ENCODE data around the gene SPIRE1.

Gene SPIRE1

GRCh38 chr18:12621742-12622306 lies 36.1 kb downstream of the SPIRE1 start:
- Histone ChIP-seq H3K4me3 (ENCODE audit: low read length) (no peak overlapping the region), H3K4me1 (ENCODE audit: insufficient read depth, low read length) (no peaks in the 10 kb centered on the region), H3K27ac (ENCODE audit: low read length) (no peak overlapping the region), H3K27me3 (ENCODE audit: insufficient read depth, low read length) (no peaks in the 10 kb centered on the region), H3K9ac (ENCODE audit: low read depth, low read length) (no peak overlapping the region), H3K36me3 (ENCODE audit: insufficient read depth, low read depth, low read length) (no peaks in the 10 kb centered on the region), H3K9me3 (ENCODE audit: insufficient read depth, low read depth, low read length) (no peaks in the 10 kb centered on the region)

GRCh38 chr18:12615748-12616147 lies 42.2 kb downstream of the SPIRE1 start:
- Histone ChIP-seq H3K27ac (ENCODE audit: low read length) (no peak overlapping the region), H3K4me1 (ENCODE audit: insufficient read depth, low read length) (0 out of 2 replicates have a peak, but pooled peaks cover 2% of the 10 kb centered on the region), H3K9ac (ENCODE audit: low read depth, low read length) (no peak overlapping the region), H3K4me3 (ENCODE audit: low read length) (no peak overlapping the region), H3K27me3 (ENCODE audit: insufficient read depth, low read length) (no peaks in the 10 kb centered on the region), H3K36me3 (ENCODE audit: insufficient read depth, low read depth, low read length) (no peaks in the 10 kb centered on the region), H3K9me3 (ENCODE audit: insufficient read depth, low read depth, low read length) (no peaks in the 10 kb centered on the region)

GRCh38 chr18:12608301-12608700 lies 49.6 kb downstream of the SPIRE1 start:
- Histone ChIP-seq H3K36me3 (ENCODE audit: insufficient read depth, low read depth, low read length) (no peaks in the 10 kb centered on the region), H3K4me3 (ENCODE audit: low read length) (peak overlapping the region; percentile 27; the same call in 1 of the 2 replicates), H3K9me3 (ENCODE audit: insufficient read depth, low read depth, low read length) (no peaks in the 10 kb centered on the region), H3K27me3 (ENCODE audit: insufficient read depth, low read length) (no peaks in the 10 kb centered on the region), H3K9ac (ENCODE audit: low read depth, low read length) (no peak overlapping the region), H3K27ac (ENCODE audit: low read length) (no peak overlapping the region), H3K4me1 (ENCODE audit: insufficient read depth, low read length) (peaks cover 15% of the 10 kb centered on the region; the same call in 1 of the 2 replicates)

GRCh38 chr18:12606592-12607315 lies 51.2 kb downstream of the SPIRE1 start:
- Histone ChIP-seq H3K4me1 (ENCODE audit: insufficient read depth, low read length) (peaks cover 15% of the 10 kb centered on the region; the same call in 1 of the 2 replicates), H3K27me3 (ENCODE audit: insufficient read depth, low read length) (no peaks in the 10 kb centered on the region), H3K9ac (ENCODE audit: low read depth, low read length) (no peak overlapping the region), H3K27ac (ENCODE audit: low read length) (no peak overlapping the region), H3K4me3 (ENCODE audit: low read length) (no peak overlapping the region), H3K9me3 (ENCODE audit: insufficient read depth, low read depth, low read length) (no peaks in the 10 kb centered on the region), H3K36me3 (ENCODE audit: insufficient read depth, low read depth, low read length) (no peaks in the 10 kb centered on the region)

- no peaks in the 10 kb centered on the region for H3K27me3 ChIP-seq (ENCODE audit: insufficient read depth, low read length)
Measured at GRCh38 chr18:12604445-12605007, 53.4 kb downstream of the SPIRE1 start.

GRCh38 chr18:12599966-12600365 lies 57.9 kb downstream of the SPIRE1 start:
- Histone ChIP-seq H3K27ac (ENCODE audit: low read length) (no peak overlapping the region), H3K36me3 (ENCODE audit: insufficient read depth, low read depth, low read length) (no peaks in the 10 kb centered on the region)

More at GRCh38 chr18:12604445-12605007, 53.4 kb downstream of the SPIRE1 start:
- Histone ChIP-seq H3K27ac (ENCODE audit: low read length) (no peak overlapping the region), H3K4me1 (ENCODE audit: insufficient read depth, low read length) (peaks cover 12% of the 10 kb centered on the region; the same call in 1 of the 2 replicates), H3K36me3 (ENCODE audit: insufficient read depth, low read depth, low read length) (no peaks in the 10 kb centered on the region), H3K4me3 (ENCODE audit: low read length) (no peak overlapping the region), H3K9me3 (ENCODE audit: insufficient read depth, low read depth, low read length) (no peaks in the 10 kb centered on the region), H3K9ac (ENCODE audit: low read depth, low read length) (no peak overlapping the region)

GRCh38 chr18:12599543-12599942 lies 58.4 kb downstream of the SPIRE1 start:
- H3K27ac ChIP-seq (ENCODE audit: low read length): no peak overlapping the region
- no peak overlapping the region for H3K4me3 ChIP-seq (ENCODE audit: low read length)
- H3K9ac ChIP-seq (ENCODE audit: low read depth, low read length): no peak overlapping the region
- no peaks in the 10 kb centered on the region for H3K27me3 ChIP-seq (ENCODE audit: insufficient read depth, low read length)
- peaks cover 6% of the 10 kb centered on the region; the same call in 1 of the 2 replicates for H3K4me1 ChIP-seq (ENCODE audit: insufficient read depth, low read length)
- no peaks in the 10 kb centered on the region for H3K36me3 ChIP-seq (ENCODE audit: insufficient read depth, low read depth, low read length)
- H3K9me3 ChIP-seq (ENCODE audit: insufficient read depth, low read depth, low read length): no peaks in the 10 kb centered on the region

More at GRCh38 chr18:12599966-12600365, 57.9 kb downstream of the SPIRE1 start:
- Histone ChIP-seq H3K4me3 (ENCODE audit: low read length) (no peak overlapping the region), H3K4me1 (ENCODE audit: insufficient read depth, low read length) (peaks cover 6% of the 10 kb centered on the region; the same call in 1 of the 2 replicates), H3K9me3 (ENCODE audit: insufficient read depth, low read depth, low read length) (no peaks in the 10 kb centered on the region), H3K27me3 (ENCODE audit: insufficient read depth, low read length) (no peaks in the 10 kb centered on the region), H3K9ac (ENCODE audit: low read depth, low read length) (no peak overlapping the region)

- H3K36me3 ChIP-seq (ENCODE audit: insufficient read depth, low read depth, low read length): no peaks in the 10 kb centered on the region
- H3K4me3 ChIP-seq (ENCODE audit: low read length): no peak overlapping the region
- no peak overlapping the region for H3K9ac ChIP-seq (ENCODE audit: low read depth, low read length)
- H3K27me3 ChIP-seq (ENCODE audit: insufficient read depth, low read length): no peaks in the 10 kb centered on the region
- H3K27ac ChIP-seq (ENCODE audit: low read length): no peak overlapping the region
- H3K9me3 ChIP-seq (ENCODE audit: insufficient read depth, low read depth, low read length): no peaks in the 10 kb centered on the region
- H3K4me1 ChIP-seq (ENCODE audit: insufficient read depth, low read length): peaks cover 6% of the 10 kb centered on the region; the same call in 1 of the 2 replicates
Measured at GRCh38 chr18:12598181-12598930, 59.6 kb downstream of the SPIRE1 start.

- Histone ChIP-seq H3K36me3 (ENCODE audit: insufficient read depth, low read depth, low read length) (no peaks in the 10 kb centered on the region), H3K4me3 (ENCODE audit: low read length) (no peak overlapping the region), H3K27ac (ENCODE audit: low read length) (no peak overlapping the region), H3K9ac (ENCODE audit: low read depth, low read length) (no peak overlapping the region), H3K27me3 (ENCODE audit: insufficient read depth, low read length) (no peaks in the 10 kb centered on the region), H3K4me1 (ENCODE audit: insufficient read depth, low read length) (peaks cover 6% of the 10 kb centered on the region; the same call in 1 of the 2 replicates), H3K9me3 (ENCODE audit: insufficient read depth, low read depth, low read length) (no peaks in the 10 kb centered on the region)
Measured at GRCh38 chr18:12597760-12598159, 60.1 kb downstream of the SPIRE1 start.

- no peak overlapping the region for H3K4me3 ChIP-seq (ENCODE audit: low read length)
- H3K4me1 ChIP-seq (ENCODE audit: insufficient read depth, low read length): peaks cover 6% of the 10 kb centered on the region; the same call in 1 of the 2 replicates
- no peaks in the 10 kb centered on the region for H3K36me3 ChIP-seq (ENCODE audit: insufficient read depth, low read depth, low read length)
- H3K27ac ChIP-seq (ENCODE audit: low read length): no peak overlapping the region
- H3K9ac ChIP-seq (ENCODE audit: low read depth, low read length): no peak overlapping the region
- no peaks in the 10 kb centered on the region for H3K9me3 ChIP-seq (ENCODE audit: insufficient read depth, low read depth, low read length)
- H3K27me3 ChIP-seq (ENCODE audit: insufficient read depth, low read length): no peaks in the 10 kb centered on the region
Measured at GRCh38 chr18:12595571-12596255, 62.2 kb downstream of the SPIRE1 start.

- Histone ChIP-seq H3K4me3 (ENCODE audit: low read length) (no peak overlapping the region), H3K9ac (ENCODE audit: low read depth, low read length) (no peak overlapping the region), H3K4me1 (ENCODE audit: insufficient read depth, low read length) (peaks cover 6% of the 10 kb centered on the region; the same call in 1 of the 2 replicates), H3K9me3 (ENCODE audit: insufficient read depth, low read depth, low read length) (no peaks in the 10 kb centered on the region), H3K27me3 (ENCODE audit: insufficient read depth, low read length) (no peaks in the 10 kb centered on the region), H3K36me3 (ENCODE audit: insufficient read depth, low read depth, low read length) (no peaks in the 10 kb centered on the region), H3K27ac (ENCODE audit: low read length) (no peak overlapping the region)
Measured at GRCh38 chr18:12593866-12594265, 64.0 kb downstream of the SPIRE1 start.

All from iPS-20b (cell line).